GM12891 (cell line): ENCODE measurements around the gene AFAP1.

ENCODE experiments used
- PAX5 ChIP-seq: IDR thresholded peaks from 2 replicates; pipeline ENCODE4 v1.6.1; 2011; ENCODE audit warnings: low read length, moderate library complexity, mild to moderate bottlenecking; ENCODE audit not compliant: insufficient read depth, severe bottlenecking
- POLR2A ChIP-seq: IDR thresholded peaks from 2 replicates; pipeline ENCODE4 v1.6.1; 2011; ENCODE audit warnings: low read depth, low read length, control low read depth
- POLR2AphosphoS5 ChIP-seq: IDR thresholded peaks from 2 replicates; pipeline ENCODE4 v1.6.1; 2011; ENCODE audit warnings: low read depth, low read length, control low read depth
- SPI1 ChIP-seq: IDR thresholded peaks from 2 replicates; pipeline ENCODE4 v1.6.1; 2011; ENCODE audit warnings: low read depth, low read length, control low read depth
- TAF1 ChIP-seq: IDR thresholded peaks from 2 replicates; pipeline ENCODE4 v1.6.1; 2011; ENCODE audit warnings: low read depth, low read length, control low read depth

DNA sequence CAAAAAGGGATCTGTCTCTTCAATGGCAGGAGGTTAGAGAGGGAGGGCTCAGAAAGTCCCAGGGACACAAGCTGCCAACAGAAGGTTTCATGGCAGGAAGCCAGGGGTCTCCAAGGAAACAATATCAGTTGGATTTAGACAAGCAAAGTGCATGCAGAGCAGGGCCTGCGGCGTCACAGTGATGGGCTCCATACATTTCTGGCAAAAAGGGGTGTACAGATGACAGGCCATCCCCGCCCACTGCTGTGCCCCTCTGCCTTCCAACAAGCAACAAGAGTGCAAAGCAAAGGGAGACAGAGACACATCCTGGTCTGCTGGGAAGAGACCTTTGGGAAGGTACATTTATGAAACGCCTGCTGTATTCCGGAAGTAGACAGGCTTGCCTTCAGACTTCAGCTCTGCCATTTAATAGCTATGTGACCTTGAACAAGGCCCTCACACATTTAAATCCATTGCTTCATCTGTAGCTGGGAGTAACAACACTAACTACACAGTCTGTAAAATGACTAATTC, 121.2 kb downstream of the AFAP1 start:
- no peak for TF ChIP-seq POLR2AphosphoS5
- no peak for TF ChIP-seq POLR2A
- no peak for TF ChIP-seq TAF1
- no peak for TF ChIP-seq SPI1
- no peak for TF ChIP-seq PAX5
